DND-41 (cell line): ENCODE results near the gene RPL3.

Experiments used
- EZH2 ChIP-seq: IDR thresholded peaks from 3 replicates; pipeline ENCODE4 v1.6.1; 2012; ENCODE audit warnings: borderline replicate concordance, low read depth, mild to moderate bottlenecking, moderate library complexity, low read length, inconsistent platforms; ENCODE audit not compliant: severe bottlenecking
- TF ChIP-seq, protein P1 (sequence below): IDR thresholded peaks from 2 replicates; pipeline ENCODE4 v1.5.1; 2012; ENCODE audit warnings: borderline replicate concordance, low read length, moderate library complexity, mild to moderate bottlenecking; ENCODE audit not compliant: poor library complexity, severe bottlenecking; ENCODE audit errors: extremely low read depth

GRCh38 chr22:39348909-39349505, 29.6 kb upstream of the RPL3 start:
- TF ChIP-seq, protein P1, sequence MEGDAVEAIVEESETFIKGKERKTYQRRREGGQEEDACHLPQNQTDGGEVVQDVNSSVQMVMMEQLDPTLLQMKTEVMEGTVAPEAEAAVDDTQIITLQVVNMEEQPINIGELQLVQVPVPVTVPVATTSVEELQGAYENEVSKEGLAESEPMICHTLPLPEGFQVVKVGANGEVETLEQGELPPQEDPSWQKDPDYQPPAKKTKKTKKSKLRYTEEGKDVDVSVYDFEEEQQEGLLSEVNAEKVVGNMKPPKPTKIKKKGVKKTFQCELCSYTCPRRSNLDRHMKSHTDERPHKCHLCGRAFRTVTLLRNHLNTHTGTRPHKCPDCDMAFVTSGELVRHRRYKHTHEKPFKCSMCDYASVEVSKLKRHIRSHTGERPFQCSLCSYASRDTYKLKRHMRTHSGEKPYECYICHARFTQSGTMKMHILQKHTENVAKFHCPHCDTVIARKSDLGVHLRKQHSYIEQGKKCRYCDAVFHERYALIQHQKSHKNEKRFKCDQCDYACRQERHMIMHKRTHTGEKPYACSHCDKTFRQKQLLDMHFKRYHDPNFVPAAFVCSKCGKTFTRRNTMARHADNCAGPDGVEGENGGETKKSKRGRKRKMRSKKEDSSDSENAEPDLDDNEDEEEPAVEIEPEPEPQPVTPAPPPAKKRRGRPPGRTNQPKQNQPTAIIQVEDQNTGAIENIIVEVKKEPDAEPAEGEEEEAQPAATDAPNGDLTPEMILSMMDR: no peak
- TF ChIP-seq EZH2: no peak
